ENCODE results near the gene MICAL1.

GRCh38 chr6:109456710-109457561, 1.4 kb upstream of the MICAL1 start:
- no peak for TF ChIP-seq CTCF (IDR thresholded peaks at IDR 0.05; ENCODE audit: low read length)
- no peak for TF ChIP-seq EZH2 (optimal IDR thresholded peaks at IDR 0.05; ENCODE audit: low read depth, low read length)
- TF ChIP-seq EZH2phosphoT487 (IDR thresholded peaks at IDR 0.05; ENCODE audit: low read length): no peak

Data from MM.1S (cell line).